ENCODE measurements around the gene MATN4. TPM values are rescaled to one million over a fixed set of nuclear protein-coding genes. Genes with fewer than 3 reads are reported as not detected.
A peak's percentile ranks its signal among the peaks of the same experiment; 100 is the strongest.

Gene MATN4
- total and polyA plus RNA-seq, 2 of the 13 experiments (the other 11 are each of a cell fraction or from before 2014, with no cell fraction given), result not detected

- TF ChIP-seq ZBTB14 (CRISPR knock-in tag; IDR thresholded peaks at IDR 0.05) (peak; percentile 40; the same call in 1 of the 2 replicates), SRSF1 (optimal IDR thresholded peaks at IDR 0.05; ENCODE audit: low read depth, low read length) (peak; percentile 35), RAD21 (CRISPR knock-in tag; IDR thresholded peaks at IDR 0.05) (peak; percentile 57; the same call in 1 of the 2 replicates), NR0B2 (CRISPR knock-in tag; IDR thresholded peaks at IDR 0.05) (peak; percentile 51; the same call in 1 of the 2 replicates), ATF2 (CRISPR knock-in tag; IDR thresholded peaks at IDR 0.05) (no peak), NFAT5 (CRISPR knock-in tag; IDR thresholded peaks at IDR 0.05) (0 out of 2 replicates have a peak, but pooled peaks have one; percentile 60), FLYWCH1 (CRISPR knock-in tag; IDR thresholded peaks at IDR 0.05) (no peak), ZSCAN20 (CRISPR knock-in tag; IDR thresholded peaks at IDR 0.05; ENCODE audit: borderline replicate concordance) (peak; percentile 47; the same call in 1 of the 2 replicates), ZNF768 (CRISPR knock-in tag; IDR thresholded peaks at IDR 0.05) (peak; percentile 81; the same call in 1 of the 2 replicates), REPIN1 (CRISPR knock-in tag; IDR thresholded peaks at IDR 0.05; ENCODE audit: borderline replicate concordance, low read depth) (peak; percentile 41; the same call in 1 of the 2 replicates), ZNF878 (CRISPR knock-in tag; IDR thresholded peaks at IDR 0.05) (no peak), RAD51 (IDR thresholded peaks at IDR 0.05; ENCODE audit: borderline replicate concordance) (no peak), ZNF839 (CRISPR knock-in tag; IDR thresholded peaks at IDR 0.05; ENCODE audit: borderline replicate concordance) (no peak), ZMYM3 (CRISPR knock-in tag; IDR thresholded peaks at IDR 0.05) (peak; percentile 42; the same call in 1 of the 2 replicates), SP2 (CRISPR knock-in tag; IDR thresholded peaks at IDR 0.05) (0 out of 2 replicates have a peak, but pooled peaks have one; percentile 42), ZNF17 (CRISPR knock-in tag; IDR thresholded peaks at IDR 0.05) (no peak), ZXDC (CRISPR knock-in tag; IDR thresholded peaks at IDR 0.05) (no peak), MED8 (CRISPR knock-in tag; IDR thresholded peaks at IDR 0.05; ENCODE audit: insufficient replicate concordance) (peak; percentile 63)
Observed at GRCh38 chr20:45306431-45306982, 1.6 kb downstream of the MATN4 start, which contains the start of gene RBPJL (continued).
